ENCODE results near the gene C1orf35. TPM values are rescaled to one million over a fixed set of nuclear protein-coding genes. Genes with fewer than 3 reads are reported as not detected.

The C1orf35 gene
- total RNA-seq, 1 donor from 2014 or later = 17.1 TPM

GRCh38 chr1:228073857-228074545 is 29.1 kb downstream of the C1orf35 start:
- peak; percentile 65 for TF ChIP-seq CTCF (IDR thresholded peaks at IDR 0.05; ENCODE audit: insufficient read depth, low read length, severe bottlenecking)
- H3K4me3 ChIP-seq (ENCODE audit: low read depth, low read length) = no peak overlapping the region
- no peak for DNase-seq (ENCODE audit: low read depth)
- FAIRE-seq = no peak
- H3K36me3 ChIP-seq (ENCODE audit: control insufficient read depth, insufficient read depth, low read length) = no peaks in the 10 kb centered on the region
- no peaks in the 10 kb centered on the region for H3K27me3 ChIP-seq (ENCODE audit: control insufficient read depth, insufficient read depth, low read length)

GRCh38 chr1:228073061-228073856 is 29.9 kb downstream of the C1orf35 start:
- FAIRE-seq (no peak), DNase-seq (ENCODE audit: low read depth) (no peak)
- Histone ChIP-seq H3K4me3 (ENCODE audit: low read depth, low read length) (no peak overlapping the region), H3K36me3 (ENCODE audit: control insufficient read depth, insufficient read depth, low read length) (no peaks in the 10 kb centered on the region), H3K27me3 (ENCODE audit: control insufficient read depth, insufficient read depth, low read length) (no peaks in the 10 kb centered on the region)
- TF ChIP-seq CTCF (IDR thresholded peaks at IDR 0.05; ENCODE audit: insufficient read depth, low read length, severe bottlenecking) = no peak

- Histone ChIP-seq H3K4me3 (ENCODE audit: low read depth, low read length) (no peak overlapping the region), H3K27me3 (ENCODE audit: control insufficient read depth, insufficient read depth, low read length) (no peaks in the 10 kb centered on the region), H3K36me3 (ENCODE audit: control insufficient read depth, insufficient read depth, low read length) (no peaks in the 10 kb centered on the region)
- DNase-seq (ENCODE audit: low read depth) (no peak), FAIRE-seq (no peak)
- no peak for TF ChIP-seq CTCF (IDR thresholded peaks at IDR 0.05; ENCODE audit: insufficient read depth, low read length, severe bottlenecking)
These were observed 30.5 kb downstream of the C1orf35 start for GRCh38 chr1:228072658-228073043.

GRCh38 chr1:228071839-228072657 is 31.1 kb downstream of the C1orf35 start:
- Histone ChIP-seq H3K27me3 (ENCODE audit: control insufficient read depth, insufficient read depth, low read length) (peaks cover 3% of the 10 kb centered on the region), H3K4me3 (ENCODE audit: low read depth, low read length) (no peak overlapping the region), H3K36me3 (ENCODE audit: control insufficient read depth, insufficient read depth, low read length) (no peaks in the 10 kb centered on the region)
- no peak for DNase-seq (ENCODE audit: low read depth)
- TF ChIP-seq CTCF (IDR thresholded peaks at IDR 0.05; ENCODE audit: insufficient read depth, low read length, severe bottlenecking) = no peak
- FAIRE-seq = peak; percentile 82

GRCh38 chr1:228070851-228071250 is 32.3 kb downstream of the C1orf35 start:
- no peak for TF ChIP-seq CTCF (IDR thresholded peaks at IDR 0.05; ENCODE audit: insufficient read depth, low read length, severe bottlenecking)
- FAIRE-seq (no peak), DNase-seq (ENCODE audit: low read depth) (no peak)
- Histone ChIP-seq H3K4me3 (ENCODE audit: low read depth, low read length) (no peak overlapping the region), H3K27me3 (ENCODE audit: control insufficient read depth, insufficient read depth, low read length) (peaks cover 7% of the 10 kb centered on the region), H3K36me3 (ENCODE audit: control insufficient read depth, insufficient read depth, low read length) (no peaks in the 10 kb centered on the region)

Data from bronchial epithelial cell (primary cell).